CD4-positive, alpha-beta T cell (primary cell): ENCODE data around the gene TMEM184A. TPM values are rescaled to one million over a fixed set of nuclear protein-coding genes. Genes with fewer than 3 reads are reported as not detected.

Experiments used
- ATAC-seq: fragments of 200-7000 bp; cut with Tn5 transposase; one replicate; pipeline ENCODE4 v1.10.0; 2022; ENCODE audit warnings: mild to moderate bottlenecking; ENCODE audit not compliant: poor library complexity
- CTCF ChIA-PET: fragments of 350-600 bp; sonication (Branson Sonifier 250); formaldehyde crosslinking; loops from one replicate; lab custom pipeline; 2021; ENCODE audit warnings: antibody characterized with exemption, inconsistent platforms; lab: Charles Lee
- POLR2A ChIA-PET: fragments of 350-600 bp; sonication (Branson Sonifier 250); formaldehyde crosslinking; loops from one replicate; lab custom pipeline; 2021; ENCODE audit warnings: antibody characterized with exemption, inconsistent platforms; lab: Charles Lee
- DNase-seq, 14 experiments: peaks; one replicate each; pipeline ENCODE4 v3.0.0-alpha.2; 2013 to 2020; ENCODE audit warnings: mixed read lengths in 2 of 14
- H3K27ac ChIP-seq, 2 donors: one replicate each; pipeline versions ENCODE4 v1.5.1 to v1.7.0; 2013; ENCODE audit warnings: low read length in 2 of 2, low read depth in 1 of 2, mild to moderate bottlenecking in 1 of 2
- H3K27me3 ChIP-seq, 2 experiments: 1 replicate in 1 of 2; 2 replicates in 1 of 2; pipeline versions ENCODE4 v1.6.1 to v1.7.0; 2013; ENCODE audit warnings: low read length in 2 of 2, control low read depth in 1 of 2, mild to moderate bottlenecking in 1 of 2, moderate library complexity in 1 of 2; ENCODE audit not compliant: insufficient read depth in 2 of 2, control insufficient read depth in 1 of 2
- H3K36me3 ChIP-seq: one replicate; pipeline ENCODE4 v1.6.1; 2013; ENCODE audit warnings: low read length, control low read depth; ENCODE audit not compliant: insufficient read depth
- H3K4me1 ChIP-seq: one replicate; pipeline ENCODE4 v1.6.1; 2013; ENCODE audit warnings: low read length, control low read depth; ENCODE audit not compliant: insufficient read depth
- H3K4me3 ChIP-seq: one replicate; pipeline ENCODE4 v1.5.1; 2013; ENCODE audit warnings: mild to moderate bottlenecking, low read length, moderate library complexity
- H3K9me3 ChIP-seq, 2 experiments: 1 replicate in 1 of 2; 2 replicates in 1 of 2; pipeline versions ENCODE4 v1.6.1 to v1.7.0; 2013; ENCODE audit warnings: low read length in 2 of 2, mild to moderate bottlenecking in 2 of 2, control low read depth in 1 of 2, moderate library complexity in 1 of 2; ENCODE audit not compliant: control insufficient read depth in 1 of 2, insufficient read depth in 1 of 2
- H3K27ac Mint-ChIP-seq: one replicate; pipeline ENCODE4 v1.8.0; 2020; ENCODE audit warnings: mixed read lengths
- H3K27me3 Mint-ChIP-seq: one replicate; pipeline ENCODE4 v1.8.0; 2021; ENCODE audit warnings: mixed read lengths
- H3K36me3 Mint-ChIP-seq: one replicate; pipeline ENCODE4 v1.8.0; 2021; ENCODE audit warnings: low read depth, mixed read lengths
- H3K4me1 Mint-ChIP-seq: one replicate; pipeline ENCODE4 v1.8.0; 2021; ENCODE audit warnings: low read depth, mixed read lengths
- H3K4me3 Mint-ChIP-seq: one replicate; pipeline ENCODE4 v1.8.0; 2020; ENCODE audit warnings: mild to moderate bottlenecking, mixed read lengths
- H3K9me3 Mint-ChIP-seq: one replicate; pipeline ENCODE4 v1.8.0; 2020; ENCODE audit warnings: mixed read lengths
- CTCF ChIP-seq: fragments of 200-600 bp; IDR thresholded peaks from one replicate; pipeline ENCODE4 v1.8.0; 2022; ENCODE audit warnings: antibody characterized with exemption, mild to moderate bottlenecking
- intact Hi-C, 2 experiments: fragments of 100-400 bp; cut with DNase I in 1 of 2; cut with micrococcal nuclease in 1 of 2; formaldehyde crosslinking; loops; one replicate each; pipeline versions ENCODE4 v1.15.1 to v1.9.0; 2023 to 2025; cut with DNase I, micrococcal nuclease
- total RNA-seq, 174 experiments: library from RNA in 2 of 174; stranded (reverse) in 2 of 174; gene quantifications; one replicate each; pipeline ENCODE4 v1.2.3 and lab custom pipeline; 2021 to 2026

TMEM184A gene
- total RNA-seq, 2 experiments from 2014 or later = 0.06 TPM; not detected in 1

GRCh38 chr7:1544896-1545416 is 11.0 kb downstream of the TMEM184A start:
- POLR2A ChIA-PET = no interaction called here
- no peak overlapping the region for H3K4me3 ChIP-seq
- intact Hi-C loops = loop anchor here in 1 of 2 experiments (5.0 kb wide), 1 partner anchor 38 kb away; no protein-coding TSS in a partner anchor
- no peak for DNase-seq
- no peaks in the 10 kb centered on the region for H3K9me3 ChIP-seq
- Mint-ChIP-seq H3K9me3 (no peaks in the 10 kb centered on the region), H3K36me3 (peaks cover 25% of the 10 kb centered on the region), H3K27ac (no peak overlapping the region), H3K4me1 (no peaks in the 10 kb centered on the region), H3K27me3 (no peaks in the 10 kb centered on the region), H3K4me3 (no peak overlapping the region)
- peaks cover 26% of the 10 kb centered on the region for H3K36me3 ChIP-seq
- no peaks in the 10 kb centered on the region for H3K27me3 ChIP-seq
- CTCF ChIA-PET = no interaction called here
- TF ChIP-seq CTCF = no peak
- no peak overlapping the region for H3K27ac ChIP-seq
- ATAC-seq = no peak
- no peaks in the 10 kb centered on the region for H3K4me1 ChIP-seq

GRCh38 chr7:1544178-1544895 is 11.7 kb downstream of the TMEM184A start:
- Histone ChIP-seq H3K4me1 (no peaks in the 10 kb centered on the region), H3K27ac (no peak overlapping the region), H3K36me3 (peaks cover 32% of the 10 kb centered on the region), H3K4me3 (no peak overlapping the region), H3K27me3 (no peaks in the 10 kb centered on the region), H3K9me3 (no peaks in the 10 kb centered on the region)
- no peak for TF ChIP-seq CTCF
- POLR2A ChIA-PET = interaction anchor here (0.9 kb wide), 2 partner anchors 9 to 12 kb away, joined by 3 to 4 read pairs; no protein-coding TSS in a partner anchor
- Mint-ChIP-seq H3K27me3 (no peaks in the 10 kb centered on the region), H3K36me3 (peaks cover 25% of the 10 kb centered on the region), H3K4me1 (no peaks in the 10 kb centered on the region), H3K27ac (no peak overlapping the region), H3K4me3 (no peak overlapping the region), H3K9me3 (no peaks in the 10 kb centered on the region)
- CTCF ChIA-PET = interaction anchor here (1.1 kb wide), 1 partner anchor 12 kb away, joined by 5 read pairs; the partner anchor contains the start of gene TMEM184A
- peak in 2 of 14 experiments; percentile 33 to 59 for DNase-seq
- intact Hi-C loops = no loop called here
- ATAC-seq = no peak

DNA sequence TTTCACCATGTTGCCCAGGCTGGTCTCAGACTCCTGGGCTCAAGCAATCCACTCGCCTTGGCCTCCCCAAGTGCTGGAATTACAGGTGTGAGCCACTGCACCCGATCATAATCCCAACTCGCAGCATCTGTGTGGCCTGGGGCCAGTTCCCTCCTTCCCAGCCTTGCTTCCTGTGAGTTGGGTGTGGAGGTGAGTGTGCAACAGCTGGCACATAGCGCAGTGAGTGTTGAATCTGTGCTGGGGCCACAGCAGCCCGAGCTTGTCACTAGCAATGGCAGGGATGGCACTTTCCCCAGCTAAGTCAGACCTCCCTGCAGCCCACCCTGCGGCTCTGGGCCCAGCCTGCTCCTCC is 12.2 kb downstream of the TMEM184A start:
- ChIA-PET POLR2A (interaction anchor here (0.9 kb wide), 2 partner anchors 9 to 12 kb away, joined by 3 to 4 read pairs; no protein-coding TSS in a partner anchor), CTCF (interaction anchor here (1.1 kb wide), 1 partner anchor 12 kb away, joined by 5 read pairs; the partner anchor contains the start of gene TMEM184A)
- no peaks in the 10 kb centered on the region for H3K27me3 Mint-ChIP-seq
- H3K27ac Mint-ChIP-seq = no peak overlapping the region
- H3K9me3 Mint-ChIP-seq = no peaks in the 10 kb centered on the region
- Histone ChIP-seq H3K4me1 (no peaks in the 10 kb centered on the region), H3K27ac (no peak overlapping the region), H3K27me3 (no peaks in the 10 kb centered on the region), H3K36me3 (peaks cover 37% of the 10 kb centered on the region), H3K4me3 (no peak overlapping the region), H3K9me3 (no peaks in the 10 kb centered on the region)
- H3K4me1 Mint-ChIP-seq = no peaks in the 10 kb centered on the region
- no peak for TF ChIP-seq CTCF
- ATAC-seq (no peak), DNase-seq (no peak)
- intact Hi-C loops = no loop called here
- H3K36me3 Mint-ChIP-seq = peaks cover 25% of the 10 kb centered on the region
- H3K4me3 Mint-ChIP-seq = no peak overlapping the region
